GM18867 (cell line): ENCODE data around the gene LMAN2L.

Source experiments
- ATAC-seq: cut with Tn5 transposase; IDR thresholded peaks from one replicate; pipeline ENCODE4 v1.9.1; 2021; ENCODE audit warnings: mild to moderate bottlenecking, moderate library complexity; ENCODE audit not compliant: unreplicated experiment

The LMAN2L gene

DNA sequence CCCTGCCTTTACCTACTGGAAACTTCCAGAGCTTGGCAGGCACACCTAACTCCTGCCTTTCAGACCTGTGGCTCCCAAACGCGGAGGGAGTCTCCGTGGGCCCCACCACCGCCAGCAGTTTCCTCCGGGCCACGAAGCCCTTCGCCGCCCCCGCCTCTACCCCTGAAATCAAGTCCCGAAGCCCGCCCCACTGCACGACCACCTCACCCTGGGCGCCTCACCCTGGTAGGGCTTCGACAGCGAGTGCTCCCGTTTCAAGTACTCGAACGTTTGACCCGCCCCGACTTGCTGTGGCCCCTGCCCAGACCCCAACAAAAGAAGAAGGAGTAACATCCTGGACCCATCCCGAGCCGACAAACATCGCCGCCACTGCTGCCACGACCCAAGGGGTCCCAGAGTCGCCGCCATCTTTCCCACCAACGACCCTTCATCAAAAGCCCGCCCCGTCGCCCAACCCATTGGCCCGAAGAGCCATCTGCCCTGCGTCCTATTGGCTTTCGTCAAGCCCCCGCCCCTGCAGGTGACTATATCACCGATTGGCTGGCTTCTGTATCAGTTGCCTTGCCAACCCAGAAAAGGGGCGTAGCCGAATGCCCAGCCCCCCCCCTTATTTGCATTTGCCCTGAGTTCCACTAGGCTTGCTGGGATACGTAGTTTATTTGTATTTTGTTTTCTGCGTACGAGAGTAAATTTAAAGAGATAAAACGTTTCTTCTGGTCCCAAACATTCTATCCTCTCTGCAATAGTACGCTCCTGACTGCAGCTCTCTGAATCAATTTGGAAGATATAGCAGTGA lies at the start of gene LMAN2L:
TSS of gene LMAN2L (minus strand) at position 432 of the 796 bp plus-strand sequence. CDS start at position 408, 24 bp downstream.
- peak; percentile 99 for ATAC-seq

DNA sequence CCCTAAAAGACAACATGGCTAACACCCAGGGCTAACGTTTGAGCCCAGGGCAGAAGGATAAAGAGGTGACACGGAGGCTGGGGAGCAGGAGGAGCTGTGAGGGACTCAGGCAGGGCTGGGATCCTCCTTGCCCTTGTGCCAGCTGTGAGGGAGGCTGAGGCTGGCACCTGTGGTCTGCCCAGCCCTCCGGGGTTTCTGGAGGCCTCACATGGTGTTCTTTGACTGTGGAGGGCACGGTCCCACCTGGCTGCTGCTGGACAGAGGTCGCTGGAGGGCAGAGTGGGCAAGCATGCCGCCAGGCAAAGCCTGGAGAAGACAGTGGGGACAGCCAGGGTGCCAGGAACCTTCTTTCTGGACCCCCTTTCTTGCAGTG lies 49.4 kb upstream of the LMAN2L start:
- ATAC-seq = no peak

GRCh38 chr2:96788442-96789244 lies 48.8 kb upstream of the LMAN2L start:
- ATAC-seq = no peak

GRCh38 chr2:96787411-96787810 lies 47.5 kb upstream of the LMAN2L start:
- no peak for ATAC-seq

DNA sequence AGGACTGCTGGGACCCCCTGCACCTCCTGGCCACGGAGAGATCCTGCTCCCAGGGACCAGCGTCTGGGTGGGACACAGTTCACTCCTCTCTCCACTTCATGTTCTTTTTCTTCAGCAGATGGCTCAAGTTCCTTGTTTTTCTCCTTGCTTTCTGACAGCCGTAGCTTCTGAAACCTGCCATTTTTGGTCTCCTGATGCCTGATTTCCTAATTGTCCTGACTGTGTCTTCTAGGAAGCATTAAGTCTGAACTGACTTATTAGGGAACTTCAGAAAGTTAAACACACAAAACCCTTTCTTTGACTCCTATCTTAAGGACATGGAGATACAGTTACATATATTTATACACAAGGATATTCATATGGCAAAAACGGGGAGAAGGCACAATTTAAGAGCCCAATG lies 43.5 kb upstream of the LMAN2L start:
- no peak for ATAC-seq

- no peak for ATAC-seq
Observed at GRCh38 chr2:96775160-96775559, 35.3 kb upstream of the LMAN2L start.

GRCh38 chr2:96773922-96774321 lies 34.1 kb upstream of the LMAN2L start:
- ATAC-seq = no peak

- ATAC-seq = no peak
Observed at GRCh38 chr2:96772903-96773671, 33.2 kb upstream of the LMAN2L start.

DNA sequence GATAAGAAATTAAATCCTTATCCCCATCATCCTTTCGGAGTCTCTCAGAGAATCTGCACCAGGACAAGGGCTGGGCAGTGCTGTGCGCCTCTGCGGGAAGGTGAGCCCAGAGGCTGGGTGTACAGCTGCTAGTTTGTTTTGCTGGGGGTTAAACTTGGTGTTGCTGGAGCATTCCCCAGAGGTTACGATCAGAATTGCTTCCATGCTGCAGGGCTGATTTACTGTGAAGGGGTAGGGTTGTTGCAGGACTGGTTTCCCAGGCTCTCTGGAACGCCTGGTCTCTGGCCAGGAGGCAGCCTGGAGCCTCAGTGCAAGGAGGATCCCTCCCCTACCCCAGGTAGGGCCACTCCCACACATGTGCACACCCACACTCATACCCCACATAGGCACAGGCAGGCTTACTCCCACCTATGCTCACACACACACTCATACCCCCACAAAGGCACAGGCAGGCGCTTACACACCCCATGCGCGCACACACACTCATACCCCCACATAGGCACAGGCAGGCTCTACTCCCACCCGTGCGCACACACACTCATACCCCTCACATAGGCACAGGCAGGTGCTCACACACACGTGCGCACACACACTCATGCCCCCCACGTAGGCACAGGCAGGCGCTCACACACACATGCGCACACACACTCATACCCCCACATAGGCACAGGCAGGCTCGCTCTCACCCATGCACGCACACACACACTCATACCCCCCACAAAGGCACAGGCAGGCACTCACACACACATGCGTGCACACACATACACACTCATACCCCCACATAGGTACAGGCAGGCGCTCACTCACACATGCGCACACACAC lies 32.1 kb upstream of the LMAN2L start:
- ATAC-seq = no peak

DNA sequence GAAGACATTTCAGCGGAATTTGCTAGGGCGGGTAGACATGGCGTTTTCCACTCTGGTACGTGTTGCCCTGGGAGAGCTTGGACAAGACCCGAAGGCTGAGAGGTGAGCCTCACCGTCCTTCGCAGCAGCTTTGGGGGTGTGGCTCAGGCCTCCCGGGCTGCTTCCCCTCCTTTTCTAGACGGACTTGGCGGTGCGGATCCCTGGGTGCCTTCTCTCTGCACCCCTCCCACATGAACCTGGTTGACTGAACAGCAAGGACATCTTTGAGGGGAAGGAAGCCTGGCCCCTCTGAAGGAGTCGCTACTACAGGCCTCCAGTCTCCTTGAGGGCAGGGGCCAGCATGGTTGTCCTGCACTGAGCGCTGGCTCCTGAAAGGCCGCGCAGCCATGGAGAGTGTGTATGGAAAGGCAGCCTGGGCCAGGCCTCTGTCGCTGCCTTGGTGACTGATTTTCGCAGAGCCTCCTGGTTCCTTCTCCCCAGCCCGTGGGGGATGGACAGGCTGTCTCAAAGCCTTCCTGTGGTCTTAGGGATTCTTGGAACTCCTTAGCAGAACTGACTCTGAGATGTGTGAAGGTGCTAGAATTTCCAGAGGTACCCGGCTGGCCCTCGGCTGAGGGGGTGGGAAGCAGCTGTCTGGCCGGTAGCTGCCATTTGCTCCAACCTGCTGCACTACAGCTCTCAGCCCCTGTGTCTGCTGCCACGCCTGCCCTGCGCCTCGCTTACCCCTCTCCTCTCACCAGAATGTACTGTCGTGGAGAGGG lies 30.8 kb upstream of the LMAN2L start:
- ATAC-seq = no peak

GRCh38 chr2:96769814-96770213 lies 29.9 kb upstream of the LMAN2L start:
- no peak for ATAC-seq

GRCh38 chr2:96768083-96768561 lies 28.3 kb upstream of the LMAN2L start:
- peak; percentile 49 for ATAC-seq

- no peak for ATAC-seq
Observed at GRCh38 chr2:96767135-96767871, 27.4 kb upstream of the LMAN2L start.

- ATAC-seq = no peak
Observed at GRCh38 chr2:96764253-96764637, 24.4 kb upstream of the LMAN2L start.

GRCh38 chr2:96763511-96764252 lies 23.8 kb upstream of the LMAN2L start:
- no peak for ATAC-seq

- ATAC-seq = no peak
Observed at GRCh38 chr2:96762529-96763311, 22.9 kb upstream of the LMAN2L start.

DNA sequence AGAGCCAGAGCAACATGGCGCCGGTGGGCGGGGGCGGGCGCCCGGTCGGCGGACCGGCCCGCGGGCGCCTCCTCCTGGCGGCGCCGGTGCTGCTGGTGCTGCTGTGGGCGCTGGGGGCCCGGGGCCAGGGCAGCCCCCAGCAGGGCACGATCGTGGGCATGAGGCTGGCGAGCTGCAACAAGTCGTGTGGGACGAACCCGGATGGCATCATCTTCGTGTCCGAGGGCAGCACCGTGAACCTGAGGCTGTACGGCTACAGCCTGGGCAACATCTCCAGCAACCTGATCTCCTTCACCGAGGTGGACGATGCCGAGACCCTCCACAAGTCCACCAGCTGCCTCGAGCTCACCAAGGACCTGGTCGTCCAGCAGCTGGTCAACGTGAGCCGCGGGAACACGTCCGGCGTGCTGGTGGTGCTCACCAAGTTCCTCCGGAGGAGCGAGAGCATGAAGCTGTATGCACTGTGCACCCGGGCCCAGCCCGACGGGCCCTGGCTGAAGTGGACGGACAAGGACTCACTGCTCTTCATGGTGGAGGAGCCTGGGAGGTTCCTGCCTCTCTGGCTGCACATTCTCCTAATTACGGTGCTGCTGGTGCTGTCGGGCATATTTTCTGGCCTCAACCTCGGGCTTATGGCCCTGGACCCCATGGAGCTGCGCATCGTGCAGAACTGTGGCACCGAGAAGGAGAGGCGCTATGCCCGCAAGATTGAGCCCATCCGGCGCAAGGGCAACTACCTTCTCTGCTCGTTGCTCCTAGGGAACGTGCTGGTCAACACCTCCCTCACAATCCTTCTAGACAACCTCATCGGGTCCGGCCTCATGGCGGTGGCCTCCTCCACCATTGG lies 21.3 kb upstream of the LMAN2L start:
- ATAC-seq = peak; percentile 2
